Renal cortex interstitium (tissue), 15 donors: ENCODE results near the gene CSE1L. TPM values are rescaled to one million over a fixed set of nuclear protein-coding genes. Genes with fewer than 3 reads are reported as not detected.
"Not testable (repeated sequence)": the region's sequence is repeated elsewhere in the genome, so short reads cannot be mapped to it uniquely, and the experiment has no call there.

ENCODE experiments used
- DNase-seq, 11 donors: peaks; one replicate each; pipeline ENCODE4 v3.0.0-alpha.2; 2013; ENCODE audit warnings: low read depth in 9 of 11, low spot score in 4 of 11; ENCODE audit errors: extremely low read depth in 1 of 11
- long read RNA-seq, 16 experiments: transcript quantifications; one replicate each; lab custom pipeline, GENCODE V29; 2026
- polyA plus RNA-seq, 3 donors: library from polyadenylated mRNA; unstranded; fragments of 120-200 nt; gene quantifications; one replicate each; pipeline ENCODE4 v1.2.1, GENCODE V29; 2013; ENCODE audit not compliant: insufficient read length in 3 of 3

CSE1L gene, protein sequence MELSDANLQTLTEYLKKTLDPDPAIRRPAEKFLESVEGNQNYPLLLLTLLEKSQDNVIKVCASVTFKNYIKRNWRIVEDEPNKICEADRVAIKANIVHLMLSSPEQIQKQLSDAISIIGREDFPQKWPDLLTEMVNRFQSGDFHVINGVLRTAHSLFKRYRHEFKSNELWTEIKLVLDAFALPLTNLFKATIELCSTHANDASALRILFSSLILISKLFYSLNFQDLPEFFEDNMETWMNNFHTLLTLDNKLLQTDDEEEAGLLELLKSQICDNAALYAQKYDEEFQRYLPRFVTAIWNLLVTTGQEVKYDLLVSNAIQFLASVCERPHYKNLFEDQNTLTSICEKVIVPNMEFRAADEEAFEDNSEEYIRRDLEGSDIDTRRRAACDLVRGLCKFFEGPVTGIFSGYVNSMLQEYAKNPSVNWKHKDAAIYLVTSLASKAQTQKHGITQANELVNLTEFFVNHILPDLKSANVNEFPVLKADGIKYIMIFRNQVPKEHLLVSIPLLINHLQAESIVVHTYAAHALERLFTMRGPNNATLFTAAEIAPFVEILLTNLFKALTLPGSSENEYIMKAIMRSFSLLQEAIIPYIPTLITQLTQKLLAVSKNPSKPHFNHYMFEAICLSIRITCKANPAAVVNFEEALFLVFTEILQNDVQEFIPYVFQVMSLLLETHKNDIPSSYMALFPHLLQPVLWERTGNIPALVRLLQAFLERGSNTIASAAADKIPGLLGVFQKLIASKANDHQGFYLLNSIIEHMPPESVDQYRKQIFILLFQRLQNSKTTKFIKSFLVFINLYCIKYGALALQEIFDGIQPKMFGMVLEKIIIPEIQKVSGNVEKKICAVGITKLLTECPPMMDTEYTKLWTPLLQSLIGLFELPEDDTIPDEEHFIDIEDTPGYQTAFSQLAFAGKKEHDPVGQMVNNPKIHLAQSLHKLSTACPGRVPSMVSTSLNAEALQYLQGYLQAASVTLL
- polyA plus RNA-seq, result 100 to 1,000 TPM in 2 of 3 donors, 10 to 100 TPM in 1; 89.9 to 117 (median 105) TPM
- long read RNA-seq, donor 1, transcript CSE1L-201 (25 exons, 3,553 nt), result major isoform, 22 of 74 reads
- long read RNA-seq, donor 1, partial matches to known transcripts, result 52 of 74 reads
- long read RNA-seq, donor 1, other reads (novel, unspliced or antisense), result 0 of 74 reads
- long read RNA-seq, donor 2, transcript CSE1L-201 (25 exons, 3,553 nt), result major isoform, 12 of 69 reads
- long read RNA-seq, donor 2, partial matches to known transcripts, result 57 of 69 reads
- long read RNA-seq, donor 2, other reads (novel, unspliced or antisense), result 0 of 69 reads
- long read RNA-seq, donor 3, transcript CSE1L-201 (25 exons, 3,553 nt), result major isoform, 22 of 137 reads
- long read RNA-seq, donor 3, partial matches to known transcripts, result 115 of 137 reads
- long read RNA-seq, donor 3, other reads (novel, unspliced or antisense), result 0 of 137 reads
- long read RNA-seq, donor 4, transcript CSE1L-201 (25 exons, 3,553 nt), result major isoform, 19 of 97 reads
- long read RNA-seq, donor 4, partial matches to known transcripts, result 78 of 97 reads
- long read RNA-seq, donor 4, other reads (novel, unspliced or antisense), result 0 of 97 reads
- long read RNA-seq, donor 5, transcript CSE1L-201 (25 exons, 3,553 nt), result major isoform, 31 of 210 reads
- long read RNA-seq, donor 5, partial matches to known transcripts, result 179 of 210 reads
- long read RNA-seq, donor 5, other reads (novel, unspliced or antisense), result 0 of 210 reads
- long read RNA-seq, donor 6, transcript CSE1L-201 (25 exons, 3,553 nt), result major isoform, 16 of 91 reads
- long read RNA-seq, donor 6, partial matches to known transcripts, result 75 of 91 reads
- long read RNA-seq, donor 6, other reads (novel, unspliced or antisense), result 0 of 91 reads
- long read RNA-seq, donor 7, transcript CSE1L-201 (25 exons, 3,553 nt), result major isoform, 18 of 132 reads
- long read RNA-seq, donor 7, partial matches to known transcripts, result 114 of 132 reads
- long read RNA-seq, donor 7, other reads (novel, unspliced or antisense), result 0 of 132 reads
- long read RNA-seq, donor 8, transcript CSE1L-201 (25 exons, 3,553 nt), result major isoform, 30 of 244 reads
- long read RNA-seq, donor 8, partial matches to known transcripts, result 188 of 244 reads
- long read RNA-seq, donor 8, other reads (novel, unspliced or antisense), result 26 of 244 reads
- long read RNA-seq, donor 9, transcript CSE1L-201 (25 exons, 3,553 nt), result major isoform, 13 of 102 reads
- long read RNA-seq, donor 9, partial matches to known transcripts, result 89 of 102 reads
- long read RNA-seq, donor 9, other reads (novel, unspliced or antisense), result 0 of 102 reads
- long read RNA-seq, donor 10, transcript CSE1L-201 (25 exons, 3,553 nt), result major isoform, 13 of 103 reads
- long read RNA-seq, donor 10, partial matches to known transcripts, result 89 of 103 reads
- long read RNA-seq, donor 10, other reads (novel, unspliced or antisense), result 0 of 103 reads
- long read RNA-seq, donor 11, transcript CSE1L-201 (25 exons, 3,553 nt), result major isoform, 10 of 294 reads
- long read RNA-seq, donor 11, partial matches to known transcripts, result 262 of 294 reads
- long read RNA-seq, donor 11, other reads (novel, unspliced or antisense), result 21 of 294 reads
- long read RNA-seq, donor 12, transcript CSE1L-201 (25 exons, 3,553 nt), result major isoform, 8 of 32 reads
- long read RNA-seq, donor 12, partial matches to known transcripts, result 23 of 32 reads
- long read RNA-seq, donor 12, other reads (novel, unspliced or antisense), result 0 of 32 reads
- long read RNA-seq, donor 13, transcript CSE1L-201 (25 exons, 3,553 nt), result major isoform, 29 of 191 reads
- long read RNA-seq, donor 13, partial matches to known transcripts, result 161 of 191 reads
- long read RNA-seq, donor 13, other reads (novel, unspliced or antisense), result 0 of 191 reads
- long read RNA-seq, donor 14, transcript CSE1L-201 (25 exons, 3,553 nt), result major isoform, 17 of 95 reads
- long read RNA-seq, donor 14, partial matches to known transcripts, result 78 of 95 reads
- long read RNA-seq, donor 14, other reads (novel, unspliced or antisense), result 0 of 95 reads
- long read RNA-seq, donor 15, transcript CSE1L-201 (25 exons, 3,553 nt), result major isoform, 9 of 57 reads
- long read RNA-seq, donor 15, partial matches to known transcripts, result 48 of 57 reads
- long read RNA-seq, donor 15, other reads (novel, unspliced or antisense), result 0 of 57 reads
- long read RNA-seq, donor 16, transcript CSE1L-201 (25 exons, 3,553 nt), result major isoform, 39 of 611 reads
- long read RNA-seq, donor 16, partial matches to known transcripts, result 532 of 611 reads
- long read RNA-seq, donor 16, other reads (novel, unspliced or antisense), result 40 of 611 reads

DNA sequence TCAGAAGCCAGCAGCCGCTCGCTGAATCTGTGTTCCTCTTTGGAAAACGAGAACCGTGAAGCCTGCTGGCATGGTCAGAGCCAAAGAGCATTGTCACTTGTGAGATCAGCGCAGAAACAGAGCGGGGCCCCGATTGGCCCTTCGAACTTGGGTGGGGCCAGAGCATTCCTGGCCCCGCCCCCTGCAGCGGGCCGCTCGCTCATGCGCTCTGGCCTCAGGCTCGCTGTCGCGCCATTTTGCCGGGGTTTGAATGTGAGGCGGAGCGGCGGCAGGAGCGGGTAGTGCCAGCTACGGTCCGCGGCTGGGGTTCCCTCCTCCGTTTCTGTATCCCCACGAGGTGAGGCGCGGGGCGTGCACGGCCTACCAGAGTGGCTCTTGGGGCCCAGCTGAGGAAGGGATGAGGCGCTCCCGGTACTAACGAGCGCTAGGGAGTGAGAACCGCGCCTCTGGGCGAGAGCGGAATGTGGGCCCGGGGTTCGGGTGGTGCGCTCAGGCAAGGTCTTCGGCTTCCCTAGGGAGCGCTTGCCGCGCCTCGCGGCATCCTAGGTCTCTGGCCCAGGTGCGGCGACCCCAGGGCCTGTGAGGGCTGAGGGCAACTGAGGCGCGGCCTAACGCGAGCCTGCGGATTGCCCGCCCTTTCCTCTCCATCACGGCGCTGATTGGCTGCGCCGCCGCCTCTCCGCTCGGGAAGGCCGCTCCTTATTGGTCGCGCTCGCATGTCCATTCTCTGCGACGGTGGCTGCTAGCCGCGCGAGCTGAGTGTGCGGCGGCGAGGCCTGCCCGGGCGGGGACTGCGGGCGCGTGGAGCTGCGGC lies at the start of gene CSE1L:
Gene CSE1L, plus strand, starts transcription at position 226 of the 814 bp plus-strand sequence. CDS start 12,152 bp downstream, outside the sequence.
- DNase-seq, result peak; percentile 86 to 95 (median 92)

- DNase-seq, result no peak
Measured at GRCh38 chr20:48999890-49000870, 45.9 kb upstream of the CSE1L start.

DNA sequence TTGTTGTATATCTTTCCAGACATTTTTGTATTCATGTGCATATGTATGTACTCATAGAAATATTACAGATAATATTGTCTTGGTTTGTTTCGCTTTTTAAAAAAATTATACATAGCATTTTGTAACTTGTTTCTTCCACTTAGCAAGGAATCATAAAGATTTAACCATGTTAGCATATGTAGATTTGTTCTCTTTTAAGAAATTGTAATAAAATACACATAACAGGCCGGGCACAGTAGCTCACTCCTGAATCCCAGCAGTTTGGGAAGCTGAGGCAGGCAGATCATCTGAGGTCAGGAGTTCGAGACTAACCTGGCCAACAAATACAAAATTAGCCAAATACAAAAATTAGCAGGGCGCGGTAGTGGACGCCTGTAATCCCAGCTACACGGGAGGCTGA lies 44.4 kb upstream of the CSE1L start:
- DNase-seq, result no peak

GRCh38 chr20:49006446-49006980 lies 39.6 kb upstream of the CSE1L start:
- no peak for DNase-seq

DNA sequence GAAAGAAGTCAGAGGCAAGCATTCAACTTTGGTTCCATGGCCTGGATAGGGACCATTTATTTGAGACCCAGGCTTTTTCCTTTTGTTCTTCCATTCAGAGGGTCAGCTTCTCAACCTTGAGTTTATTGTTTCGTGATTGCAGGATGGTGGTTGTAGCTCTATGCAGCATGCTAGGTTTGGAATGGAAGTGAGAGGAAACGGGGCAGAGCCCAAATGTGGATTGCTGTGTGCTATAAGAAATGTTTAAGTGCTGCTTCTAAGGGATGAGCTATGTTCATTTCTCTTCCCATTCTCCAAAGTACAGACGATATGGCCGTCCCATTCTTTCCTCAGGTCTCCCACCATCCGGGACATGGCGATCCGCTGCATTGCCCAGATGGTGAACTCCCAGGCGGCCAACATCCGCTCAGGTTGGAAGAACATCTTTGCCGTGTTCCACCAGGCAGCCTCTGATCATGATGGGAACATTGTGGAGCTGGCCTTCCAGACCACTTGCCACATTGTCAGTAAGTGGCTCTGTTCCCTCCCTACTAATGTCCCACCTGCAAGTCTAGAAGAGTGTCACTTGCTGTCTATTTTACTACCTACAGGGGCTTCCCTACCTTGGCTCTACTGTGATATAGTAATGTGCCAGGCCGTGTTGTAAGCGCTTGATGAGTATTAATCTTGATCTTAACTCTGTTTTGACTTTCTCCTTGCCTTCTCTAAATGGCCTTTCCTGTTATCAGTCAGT lies 36.0 kb upstream of the CSE1L start:
- no peak for DNase-seq

GRCh38 chr20:49024220-49024619 lies 21.9 kb upstream of the CSE1L start:
- DNase-seq, result no peak

GRCh38 chr20:49028177-49028576 lies 17.9 kb upstream of the CSE1L start:
- DNase-seq, result not testable (repeated sequence)

- peak in 1 of 11 donors; percentile 2 for DNase-seq
Measured at GRCh38 chr20:49028684-49029083, 17.4 kb upstream of the CSE1L start.

- no peak for DNase-seq
Measured at GRCh38 chr20:49029203-49029602, 16.9 kb upstream of the CSE1L start.

DNA sequence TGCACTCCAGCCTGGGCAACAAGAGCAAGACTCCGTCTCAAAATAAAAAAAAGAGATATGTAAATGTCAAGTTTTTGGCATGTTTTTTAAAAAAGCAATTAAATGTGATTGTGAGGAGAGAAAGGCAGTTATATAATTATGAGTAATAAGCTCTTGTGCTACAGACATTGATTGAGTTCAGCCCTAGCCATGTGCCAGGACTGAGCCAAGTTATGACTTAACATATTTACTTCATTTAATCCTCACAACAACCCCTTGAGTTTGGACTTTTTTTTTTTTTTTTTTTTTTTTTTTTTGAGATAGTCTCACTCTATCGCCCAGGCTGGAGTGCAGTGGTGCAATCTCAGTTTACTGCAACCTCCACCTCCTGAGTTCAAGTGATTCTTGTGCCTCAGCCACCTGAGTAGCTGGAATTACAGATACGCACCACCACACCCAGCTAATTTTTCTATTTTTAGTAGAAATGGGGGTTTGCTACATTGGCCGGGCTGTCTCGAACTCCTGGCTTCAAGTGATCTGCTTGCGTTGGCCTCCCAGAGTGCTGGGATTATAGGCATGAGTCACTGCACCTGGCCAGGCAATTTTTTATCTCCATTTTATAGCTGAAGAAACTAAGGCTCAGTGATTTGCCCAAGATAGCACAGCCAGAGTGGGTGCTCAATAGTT lies 15.0 kb upstream of the CSE1L start:
- no peak for DNase-seq

DNA sequence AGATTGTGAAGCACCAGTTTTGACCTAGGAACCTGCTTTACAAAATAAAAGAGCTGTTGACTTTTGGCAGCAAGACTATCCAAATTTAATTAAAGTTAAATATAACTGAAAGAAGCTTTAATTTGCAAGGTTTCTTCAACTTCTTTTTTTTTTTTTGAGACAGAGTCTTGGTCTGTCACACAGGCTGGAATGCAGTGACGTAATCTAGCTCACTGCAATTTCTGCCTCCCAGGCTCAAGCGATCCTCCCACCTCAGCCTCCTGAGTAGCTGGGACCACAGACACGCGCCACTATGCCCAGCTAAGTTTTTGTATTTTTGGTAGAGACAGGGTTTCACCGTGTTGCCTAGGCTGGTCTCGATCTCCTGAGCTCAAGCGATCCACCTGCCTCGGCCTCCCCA lies 13.7 kb upstream of the CSE1L start:
- DNase-seq, result no peak
